Liver (tissue), 9 donors: ENCODE results near the gene ASZ1. TPM values are rescaled to one million over a fixed set of nuclear protein-coding genes. Genes with fewer than 3 reads are reported as not detected.

ENCODE experiments used
- DNase-seq: peaks from one replicate; pipeline ENCODE4 v3.0.0-alpha.2; 2017; ENCODE audit warnings: low spot score
- H3K27ac ChIP-seq, 2 donors: one replicate each; pipeline ENCODE4 v1.7.0; 2013; ENCODE audit warnings: inconsistent platforms in 2 of 2, low read length in 2 of 2, control low read depth in 1 of 2, low read depth in 1 of 2, mild to moderate bottlenecking in 1 of 2
- H3K27me3 ChIP-seq, 4 donors: one replicate each; pipeline versions ENCODE4 v1.6.1 to v1.7.0; 2013; ENCODE audit warnings: low read length in 3 of 4, inconsistent platforms in 1 of 4, mild to moderate bottlenecking in 1 of 4, moderate library complexity in 1 of 4; ENCODE audit not compliant: control insufficient read depth in 4 of 4, insufficient read depth in 4 of 4
- H3K36me3 ChIP-seq, 4 donors: one replicate each; pipeline versions ENCODE4 v1.6.1 to v1.7.0; 2013; ENCODE audit warnings: low read length in 3 of 4, mild to moderate bottlenecking in 3 of 4, low read depth in 1 of 4, moderate library complexity in 1 of 4; ENCODE audit not compliant: control insufficient read depth in 4 of 4, insufficient read depth in 3 of 4
- H3K4me1 ChIP-seq, 4 donors: one replicate each; pipeline versions ENCODE4 v1.6.1 to v1.7.0; 2013; ENCODE audit warnings: low read length in 3 of 4, mild to moderate bottlenecking in 3 of 4, moderate library complexity in 1 of 4; ENCODE audit not compliant: control insufficient read depth in 4 of 4, insufficient read depth in 4 of 4
- H3K4me3 ChIP-seq, 3 donors: one replicate each; pipeline versions ENCODE4 v1.6.1 to v1.7.0; 2013; ENCODE audit warnings: low read length in 3 of 3, control low read depth in 1 of 3, low read depth in 1 of 3, mild to moderate bottlenecking in 1 of 3
- H3K9ac ChIP-seq, 2 donors: one replicate each; pipeline ENCODE4 v1.7.0; 2013; ENCODE audit warnings: low read length in 2 of 2, mild to moderate bottlenecking in 2 of 2, moderate library complexity in 2 of 2, control low read depth in 1 of 2, low read depth in 1 of 2
- H3K9me3 ChIP-seq, 4 donors: one replicate each; pipeline versions ENCODE4 v1.6.1 to v1.7.0; 2013; ENCODE audit warnings: low read length in 3 of 4; ENCODE audit not compliant: control insufficient read depth in 4 of 4
- ATF3 ChIP-seq: IDR thresholded peaks from 2 replicates; pipeline ENCODE4 v1.6.1; 2016; ENCODE audit warnings: antibody characterized with exemption
- CTCF ChIP-seq: fragments of 150-350 bp; IDR thresholded peaks from 2 replicates; pipeline ENCODE4 v1.5.1; 2017; ENCODE audit warnings: improper control_type of control experiment, low read depth, low read length; ENCODE audit not compliant: missing input control
- EGR1 ChIP-seq, 2 donors: IDR thresholded peaks; 2 replicates each; pipeline ENCODE4 v1.6.1; 2016 to 2018; ENCODE audit warnings: antibody characterized with exemption in 2 of 2, low read depth in 2 of 2
- FOXA1 ChIP-seq: IDR thresholded peaks from 2 replicates; pipeline ENCODE4 v1.6.1; 2016; ENCODE audit warnings: antibody characterized with exemption
- FOXA2 ChIP-seq: IDR thresholded peaks from 2 replicates; pipeline ENCODE4 v1.6.1; 2016; ENCODE audit warnings: antibody characterized with exemption
- GABPA ChIP-seq, 2 donors: IDR thresholded peaks in 1 of 2; conservative IDR thresholded peaks in 1 of 2; 2 replicates each; pipeline ENCODE4 v1.6.1; 2016; ENCODE audit warnings: antibody characterized with exemption in 2 of 2, mild to moderate bottlenecking in 1 of 2, moderate library complexity in 1 of 2
- HNF4A ChIP-seq, 2 donors: conservative IDR thresholded peaks; 2 replicates each; pipeline ENCODE4 v1.6.1; 2016; ENCODE audit warnings: antibody characterized with exemption in 2 of 2, mild to moderate bottlenecking in 2 of 2
- HNF4G ChIP-seq: IDR thresholded peaks from 2 replicates; pipeline ENCODE4 v1.6.1; 2016; ENCODE audit warnings: antibody characterized with exemption
- JUND ChIP-seq, 2 donors: IDR thresholded peaks; 2 replicates each; pipeline ENCODE4 v1.6.1; 2016; ENCODE audit warnings: antibody characterized with exemption in 2 of 2
- NR2F2 ChIP-seq: IDR thresholded peaks from 2 replicates; pipeline ENCODE4 v1.6.1; 2016; ENCODE audit warnings: antibody characterized with exemption
- RAD21 ChIP-seq, 2 donors: IDR thresholded peaks; 2 replicates each; pipeline ENCODE4 v1.6.1; 2016; ENCODE audit warnings: antibody characterized with exemption in 2 of 2, mild to moderate bottlenecking in 2 of 2
- RXRA ChIP-seq, 2 donors: IDR thresholded peaks; 2 replicates each; pipeline ENCODE4 v1.6.1; 2017 to 2018; ENCODE audit warnings: antibody characterized with exemption in 2 of 2, mild to moderate bottlenecking in 1 of 2
- SP1 ChIP-seq: IDR thresholded peaks from 2 replicates; pipeline ENCODE4 v1.6.1; 2018; ENCODE audit warnings: antibody characterized with exemption, mild to moderate bottlenecking
- TAF1 ChIP-seq: conservative IDR thresholded peaks from 2 replicates; pipeline ENCODE4 v1.6.1; 2016; ENCODE audit warnings: antibody characterized with exemption, mild to moderate bottlenecking
- YY1 ChIP-seq: IDR thresholded peaks from 2 replicates; pipeline ENCODE4 v1.6.1; 2016; ENCODE audit warnings: antibody characterized with exemption, mild to moderate bottlenecking
- WGBS: extraction: QIAGEN DNeasy Blood & Tissue Kit; methylation state at CpG from one replicate; pipeline ENCODE4 v1.1.7; 2013; 5-methylcytosine and 5-hydroxymethylcytosine counted together
- polyA plus RNA-seq, 2 donors: library from polyadenylated mRNA; stranded (reverse) in 1 of 2; unstranded in 1 of 2; fragments of 200-250 nt in 1 of 2; fragments of >200 nt in 1 of 2; fragmentation: Nextera tagmentation in 1 of 2; extraction: Ambion mirVana in 1 of 2; gene quantifications; one replicate each; pipeline versions ENCODE4 v1.2.1 to v1.2.3, GENCODE V29; 2013 to 2015
- total RNA-seq, 2 donors: library from RNA; depleted of rRNA; stranded (reverse); fragments of >200 nt; gene quantifications; one replicate each; pipeline ENCODE4 v1.2.3, GENCODE V29; 2014
- TF ChIP-seq, protein P1 (sequence below): IDR thresholded peaks from 2 replicates; pipeline ENCODE4 v1.6.1; 2016; ENCODE audit warnings: antibody characterized with exemption
- TF ChIP-seq, protein P2 (sequence below): IDR thresholded peaks from 2 replicates; pipeline ENCODE4 v1.6.1; 2016; ENCODE audit warnings: antibody characterized with exemption
- TF ChIP-seq, protein P3 (sequence below): IDR thresholded peaks from 2 replicates; pipeline ENCODE4 v1.6.1; 2016; ENCODE audit warnings: antibody characterized with exemption, mild to moderate bottlenecking
- donor health status: healthy.
- donor health status: healthy.
- donor health status: healthy.
- donor health status: healthy.
- donor health status: healthy.

The ASZ1 gene
- total and polyA plus RNA-seq, 4 donors = 0.08 TPM; not detected in 3

DNA sequence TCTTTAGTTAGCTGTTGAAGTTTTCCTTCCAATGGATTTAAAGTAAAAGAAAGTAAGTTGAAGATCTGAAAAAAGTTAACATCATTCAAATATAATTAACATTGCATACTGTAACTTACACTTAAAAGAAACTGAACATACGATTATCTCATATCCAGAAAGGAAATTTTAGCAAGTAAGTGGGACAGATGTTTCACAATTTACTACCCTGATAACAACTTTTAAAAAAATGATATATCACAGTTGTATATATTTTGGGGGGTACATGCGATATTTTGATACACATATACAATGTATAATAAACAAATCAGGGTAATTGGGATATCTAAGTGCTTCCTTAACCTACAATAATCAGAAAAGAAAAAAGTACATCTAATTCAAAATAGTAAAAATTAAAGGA is 44.2 kb downstream of the ASZ1 start:
- TF ChIP-seq GABPA (IDR thresholded peaks at IDR 0.05 in 1 of 2, conservative IDR thresholded peaks at IDR 0.05 in 1 of 2) = no peak
- TF ChIP-seq, protein P1, sequence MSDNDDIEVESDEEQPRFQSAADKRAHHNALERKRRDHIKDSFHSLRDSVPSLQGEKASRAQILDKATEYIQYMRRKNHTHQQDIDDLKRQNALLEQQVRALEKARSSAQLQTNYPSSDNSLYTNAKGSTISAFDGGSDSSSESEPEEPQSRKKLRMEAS = no peak
- no peak for TF ChIP-seq TAF1
- TF ChIP-seq, protein P2, sequence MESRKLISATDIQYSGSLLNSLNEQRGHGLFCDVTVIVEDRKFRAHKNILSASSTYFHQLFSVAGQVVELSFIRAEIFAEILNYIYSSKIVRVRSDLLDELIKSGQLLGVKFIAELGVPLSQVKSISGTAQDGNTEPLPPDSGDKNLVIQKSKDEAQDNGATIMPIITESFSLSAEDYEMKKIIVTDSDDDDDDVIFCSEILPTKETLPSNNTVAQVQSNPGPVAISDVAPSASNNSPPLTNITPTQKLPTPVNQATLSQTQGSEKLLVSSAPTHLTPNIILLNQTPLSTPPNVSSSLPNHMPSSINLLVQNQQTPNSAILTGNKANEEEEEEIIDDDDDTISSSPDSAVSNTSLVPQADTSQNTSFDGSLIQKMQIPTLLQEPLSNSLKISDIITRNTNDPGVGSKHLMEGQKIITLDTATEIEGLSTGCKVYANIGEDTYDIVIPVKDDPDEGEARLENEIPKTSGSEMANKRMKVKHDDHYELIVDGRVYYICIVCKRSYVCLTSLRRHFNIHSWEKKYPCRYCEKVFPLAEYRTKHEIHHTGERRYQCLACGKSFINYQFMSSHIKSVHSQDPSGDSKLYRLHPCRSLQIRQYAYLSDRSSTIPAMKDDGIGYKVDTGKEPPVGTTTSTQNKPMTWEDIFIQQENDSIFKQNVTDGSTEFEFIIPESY = no peak
- TF ChIP-seq FOXA2 = no peak
- TF ChIP-seq HNF4A (conservative IDR thresholded peaks at IDR 0.05) = no peak
- no peak for TF ChIP-seq ATF3
- TF ChIP-seq YY1 = no peak
- TF ChIP-seq FOXA1 = no peak
- TF ChIP-seq HNF4G = no peak
- TF ChIP-seq SP1 = no peak
- TF ChIP-seq, protein P3, sequence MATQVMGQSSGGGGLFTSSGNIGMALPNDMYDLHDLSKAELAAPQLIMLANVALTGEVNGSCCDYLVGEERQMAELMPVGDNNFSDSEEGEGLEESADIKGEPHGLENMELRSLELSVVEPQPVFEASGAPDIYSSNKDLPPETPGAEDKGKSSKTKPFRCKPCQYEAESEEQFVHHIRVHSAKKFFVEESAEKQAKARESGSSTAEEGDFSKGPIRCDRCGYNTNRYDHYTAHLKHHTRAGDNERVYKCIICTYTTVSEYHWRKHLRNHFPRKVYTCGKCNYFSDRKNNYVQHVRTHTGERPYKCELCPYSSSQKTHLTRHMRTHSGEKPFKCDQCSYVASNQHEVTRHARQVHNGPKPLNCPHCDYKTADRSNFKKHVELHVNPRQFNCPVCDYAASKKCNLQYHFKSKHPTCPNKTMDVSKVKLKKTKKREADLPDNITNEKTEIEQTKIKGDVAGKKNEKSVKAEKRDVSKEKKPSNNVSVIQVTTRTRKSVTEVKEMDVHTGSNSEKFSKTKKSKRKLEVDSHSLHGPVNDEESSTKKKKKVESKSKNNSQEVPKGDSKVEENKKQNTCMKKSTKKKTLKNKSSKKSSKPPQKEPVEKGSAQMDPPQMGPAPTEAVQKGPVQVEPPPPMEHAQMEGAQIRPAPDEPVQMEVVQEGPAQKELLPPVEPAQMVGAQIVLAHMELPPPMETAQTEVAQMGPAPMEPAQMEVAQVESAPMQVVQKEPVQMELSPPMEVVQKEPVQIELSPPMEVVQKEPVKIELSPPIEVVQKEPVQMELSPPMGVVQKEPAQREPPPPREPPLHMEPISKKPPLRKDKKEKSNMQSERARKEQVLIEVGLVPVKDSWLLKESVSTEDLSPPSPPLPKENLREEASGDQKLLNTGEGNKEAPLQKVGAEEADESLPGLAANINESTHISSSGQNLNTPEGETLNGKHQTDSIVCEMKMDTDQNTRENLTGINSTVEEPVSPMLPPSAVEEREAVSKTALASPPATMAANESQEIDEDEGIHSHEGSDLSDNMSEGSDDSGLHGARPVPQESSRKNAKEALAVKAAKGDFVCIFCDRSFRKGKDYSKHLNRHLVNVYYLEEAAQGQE = no peak
- TF ChIP-seq EGR1 (IDR thresholded peaks at IDR 0.05; ENCODE audit: low read depth in 2 of 2) = no peak
- TF ChIP-seq RXRA (IDR thresholded peaks at IDR 0.05) = no peak
- no peak for TF ChIP-seq NR2F2
- no peak for TF ChIP-seq CTCF
- TF ChIP-seq RAD21 (IDR thresholded peaks at IDR 0.05) = no peak
- no peak for TF ChIP-seq JUND (IDR thresholded peaks at IDR 0.05)
- Histone ChIP-seq H3K9ac (no peak overlapping the region), H3K27me3 (no peaks in the 10 kb centered on the region), H3K9me3 (no peaks in the 10 kb centered on the region), H3K4me1 (no peaks in the 10 kb centered on the region), H3K27ac (no peak overlapping the region), H3K4me3 (no peak overlapping the region), H3K36me3 (no peaks in the 10 kb centered on the region)
- no peak for DNase-seq
- 73% methylated on average over 2 of the region's 2 CpGs for WGBS

- no peak for DNase-seq
- no peak overlapping the region for H3K9ac ChIP-seq
- no peak for TF ChIP-seq FOXA2
- TF ChIP-seq, protein P2 = no peak
- TF ChIP-seq HNF4A (conservative IDR thresholded peaks at IDR 0.05) = no peak
- TF ChIP-seq EGR1 (IDR thresholded peaks at IDR 0.05; ENCODE audit: low read depth in 2 of 2) = no peak
- TF ChIP-seq, protein P3 = no peak
- TF ChIP-seq, protein P1 = no peak
- no peak for TF ChIP-seq GABPA (IDR thresholded peaks at IDR 0.05 in 1 of 2, conservative IDR thresholded peaks at IDR 0.05 in 1 of 2)
- no peak for TF ChIP-seq RXRA (IDR thresholded peaks at IDR 0.05)
- TF ChIP-seq RAD21 (IDR thresholded peaks at IDR 0.05) = no peak
- TF ChIP-seq TAF1 = no peak
- TF ChIP-seq NR2F2 = no peak
- TF ChIP-seq FOXA1 = no peak
Measured at GRCh38 chr7:117381362-117381761, 45.9 kb downstream of the ASZ1 start.

More at GRCh38 chr7:117381362-117381761, 45.9 kb downstream of the ASZ1 start:
- Histone ChIP-seq H3K27ac (no peak overlapping the region), H3K4me1 (no peaks in the 10 kb centered on the region), H3K27me3 (no peaks in the 10 kb centered on the region), H3K9me3 (no peaks in the 10 kb centered on the region), H3K36me3 (no peaks in the 10 kb centered on the region), H3K4me3 (no peak overlapping the region)
